ENCODE data around the gene PRDM1.

DNA sequence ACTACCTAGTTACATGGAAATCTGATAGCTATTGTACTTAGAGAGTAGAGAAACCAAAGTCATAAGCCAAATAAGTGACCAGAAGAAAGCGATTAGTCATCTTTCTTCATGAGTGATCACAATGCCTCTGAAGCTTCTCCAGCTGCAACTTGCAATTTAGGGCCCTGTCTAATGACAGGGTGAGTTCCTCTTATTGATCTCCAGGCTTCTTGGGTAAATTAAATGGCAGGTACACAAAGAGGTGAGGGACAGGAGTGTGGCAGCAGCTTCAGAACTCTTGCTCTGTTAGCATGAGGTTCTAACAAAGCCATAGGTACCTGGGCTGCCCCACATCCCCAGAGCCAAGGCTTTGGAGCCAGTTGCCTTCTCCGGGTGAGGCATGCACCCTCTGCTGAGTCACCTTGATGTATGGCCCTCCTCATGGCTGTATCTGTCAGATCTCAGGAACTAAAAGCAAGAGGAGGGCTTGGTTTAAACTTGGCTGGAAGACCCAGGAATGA lies 60.8 kb downstream of the PRDM1 start:
- TF ChIP-seq, protein P1, sequence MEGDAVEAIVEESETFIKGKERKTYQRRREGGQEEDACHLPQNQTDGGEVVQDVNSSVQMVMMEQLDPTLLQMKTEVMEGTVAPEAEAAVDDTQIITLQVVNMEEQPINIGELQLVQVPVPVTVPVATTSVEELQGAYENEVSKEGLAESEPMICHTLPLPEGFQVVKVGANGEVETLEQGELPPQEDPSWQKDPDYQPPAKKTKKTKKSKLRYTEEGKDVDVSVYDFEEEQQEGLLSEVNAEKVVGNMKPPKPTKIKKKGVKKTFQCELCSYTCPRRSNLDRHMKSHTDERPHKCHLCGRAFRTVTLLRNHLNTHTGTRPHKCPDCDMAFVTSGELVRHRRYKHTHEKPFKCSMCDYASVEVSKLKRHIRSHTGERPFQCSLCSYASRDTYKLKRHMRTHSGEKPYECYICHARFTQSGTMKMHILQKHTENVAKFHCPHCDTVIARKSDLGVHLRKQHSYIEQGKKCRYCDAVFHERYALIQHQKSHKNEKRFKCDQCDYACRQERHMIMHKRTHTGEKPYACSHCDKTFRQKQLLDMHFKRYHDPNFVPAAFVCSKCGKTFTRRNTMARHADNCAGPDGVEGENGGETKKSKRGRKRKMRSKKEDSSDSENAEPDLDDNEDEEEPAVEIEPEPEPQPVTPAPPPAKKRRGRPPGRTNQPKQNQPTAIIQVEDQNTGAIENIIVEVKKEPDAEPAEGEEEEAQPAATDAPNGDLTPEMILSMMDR (IDR thresholded peaks at IDR 0.05): no peak
- no peak for TF ChIP-seq POLR2A (IDR thresholded peaks at IDR 0.05)

Measured in heart left ventricle (tissue), 13 donors.